ENCODE data around the gene SLC10A1. TPM values are rescaled to one million over a fixed set of nuclear protein-coding genes. Genes with fewer than 3 reads are reported as not detected.
"Not testable (repeated sequence)": the region's sequence is repeated elsewhere in the genome, so short reads cannot be mapped to it uniquely, and the experiment has no call there.

SLC10A1 gene
- total and polyA plus RNA-seq, 2 donors, result 0.05 TPM; not detected in 1

DNA sequence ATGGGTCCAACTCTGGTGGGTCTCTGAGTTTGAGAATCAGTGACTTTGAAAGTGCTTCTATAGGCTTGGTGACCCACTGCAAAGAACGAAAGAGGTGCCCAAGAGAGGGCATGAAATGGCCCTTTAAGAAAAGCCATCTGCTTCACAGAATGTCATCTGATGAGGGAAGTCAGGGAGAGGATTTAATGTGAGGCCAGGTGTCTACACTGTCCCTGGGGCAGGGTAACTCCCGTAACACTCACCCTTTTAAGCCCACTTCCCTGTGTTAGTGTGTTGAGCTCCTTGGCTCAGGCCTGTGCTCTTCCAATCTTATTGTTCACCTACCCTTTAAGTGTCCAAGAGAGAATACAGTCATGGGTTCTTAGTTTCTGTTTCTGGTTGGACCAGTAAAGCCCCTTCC, 46.5 kb downstream of the SLC10A1 start:
- no peak for DNase-seq (ENCODE audit: extremely low spot score)
- no peak overlapping the region for H3K4me3 ChIP-seq (ENCODE audit: low read depth, low read length)
- WGBS, result 91% methylated on average over 2 of the region's 2 CpGs
- H3K4me1 ChIP-seq (ENCODE audit: insufficient read depth), result no peaks in the 10 kb centered on the region
- H3K27ac ChIP-seq (ENCODE audit: low read depth), result no peak overlapping the region
- H3K36me3 ChIP-seq (ENCODE audit: insufficient read depth), result no peaks in the 10 kb centered on the region

DNA sequence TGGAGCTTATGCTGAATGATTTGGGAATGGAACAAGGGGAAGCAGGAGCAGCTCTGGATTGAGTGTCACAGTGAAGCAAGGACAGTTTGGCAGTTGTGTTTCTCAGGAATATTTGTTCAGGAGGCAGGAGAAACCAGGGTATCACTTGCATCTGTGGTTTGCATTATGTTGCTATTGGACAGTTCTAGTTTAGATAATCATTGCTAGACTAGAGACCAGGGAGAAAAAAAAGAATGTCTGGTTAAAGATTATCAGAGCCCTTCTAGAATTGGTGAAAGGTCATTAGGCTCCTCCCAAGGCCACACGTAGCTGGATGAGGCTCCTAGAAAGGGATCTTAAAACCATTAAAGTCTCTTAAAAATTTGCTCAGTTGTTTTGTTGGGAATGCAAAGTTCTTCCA, 47.1 kb downstream of the SLC10A1 start:
- Histone ChIP-seq H3K36me3 (ENCODE audit: insufficient read depth) (no peaks in the 10 kb centered on the region), H3K27ac (ENCODE audit: low read depth) (no peak overlapping the region), H3K4me1 (ENCODE audit: insufficient read depth) (no peaks in the 10 kb centered on the region), H3K4me3 (ENCODE audit: low read depth, low read length) (no peak overlapping the region)
- 57% methylated on average over 1 of the region's 1 CpG for WGBS
- DNase-seq (ENCODE audit: extremely low spot score), result no peak

- no peak overlapping the region for H3K27ac ChIP-seq (ENCODE audit: low read depth)
- DNase-seq (ENCODE audit: extremely low spot score), result no peak
- WGBS, result 93% methylated on average over 1 of the region's 1 CpG
- no peaks in the 10 kb centered on the region for H3K36me3 ChIP-seq (ENCODE audit: insufficient read depth)
- H3K4me3 ChIP-seq (ENCODE audit: low read depth, low read length), result no peak overlapping the region
- H3K4me1 ChIP-seq (ENCODE audit: insufficient read depth), result no peaks in the 10 kb centered on the region
Measured at GRCh38 chr14:69741055-69741454, 56.0 kb downstream of the SLC10A1 start.

DNA sequence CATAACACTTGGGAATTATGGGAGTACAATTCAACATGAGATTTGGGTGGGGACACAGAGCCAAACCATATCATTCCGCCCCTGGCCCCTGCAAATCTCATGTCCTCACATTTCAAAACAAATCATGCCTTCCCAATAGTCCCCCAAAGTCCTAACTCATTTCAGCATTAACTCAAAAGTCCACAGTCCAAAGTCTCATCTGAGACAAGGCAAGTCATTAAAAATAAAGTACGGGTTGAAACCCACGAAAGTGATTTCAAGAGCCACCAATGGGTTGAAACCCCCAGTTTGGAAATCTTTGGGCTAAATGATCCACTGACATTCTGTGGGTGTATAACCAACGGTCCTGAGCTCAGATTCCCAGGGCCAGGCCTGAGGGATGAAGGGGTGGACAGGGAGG, 60.6 kb downstream of the SLC10A1 start:
- not testable (repeated sequence) for H3K36me3 ChIP-seq (ENCODE audit: insufficient read depth); H3K4me3 ChIP-seq (ENCODE audit: low read depth, low read length); H3K27ac ChIP-seq (ENCODE audit: low read depth); DNase-seq (ENCODE audit: extremely low spot score); H3K4me1 ChIP-seq (ENCODE audit: insufficient read depth)
- 78% methylated on average over 4 of the region's 4 CpGs for WGBS

- not testable (repeated sequence) for H3K36me3 ChIP-seq (ENCODE audit: insufficient read depth); H3K27ac ChIP-seq (ENCODE audit: low read depth); H3K4me3 ChIP-seq (ENCODE audit: low read depth, low read length); H3K4me1 ChIP-seq (ENCODE audit: insufficient read depth); DNase-seq (ENCODE audit: extremely low spot score)
- 93% methylated on average over 8 of the region's 8 CpGs for WGBS
Measured at GRCh38 chr14:69731919-69732598, 65.0 kb downstream of the SLC10A1 start.

DNA sequence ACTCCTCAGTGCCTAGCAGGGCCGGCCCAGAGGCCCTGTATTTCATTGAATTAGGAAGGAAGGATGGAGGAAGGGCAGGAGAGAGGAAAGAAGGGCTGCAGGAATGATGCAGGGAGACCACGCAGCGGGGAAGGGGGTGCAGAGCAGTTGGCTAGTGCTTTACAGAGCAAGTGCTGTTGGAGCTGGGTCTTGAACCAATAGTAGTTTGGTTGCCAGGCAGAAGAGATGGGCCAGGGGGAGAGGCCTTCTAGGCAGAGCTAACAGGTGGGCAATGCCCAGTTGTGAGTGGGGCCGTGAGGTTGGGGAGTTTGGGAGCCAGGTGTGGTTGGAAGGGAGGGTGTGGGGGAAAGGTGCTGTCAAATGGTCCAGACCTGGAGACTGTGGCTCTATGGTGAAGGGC, 69.2 kb downstream of the SLC10A1 start:
- WGBS, result 90% methylated on average over 4 of the region's 4 CpGs
- H3K4me3 ChIP-seq (ENCODE audit: low read depth, low read length), result no peak overlapping the region
- no peaks in the 10 kb centered on the region for H3K4me1 ChIP-seq (ENCODE audit: insufficient read depth)
- DNase-seq (ENCODE audit: extremely low spot score), result no peak
- H3K36me3 ChIP-seq (ENCODE audit: insufficient read depth), result no peaks in the 10 kb centered on the region
- no peak overlapping the region for H3K27ac ChIP-seq (ENCODE audit: low read depth)

GRCh38 chr14:69726761-69727511, 70.1 kb downstream of the SLC10A1 start:
- WGBS, result 9% methylated on average over 51 of the region's 51 CpGs
- H3K4me3 ChIP-seq (ENCODE audit: low read depth, low read length), result peak overlapping the region; percentile 24

More at GRCh38 chr14:69726761-69727511, 70.1 kb downstream of the SLC10A1 start:
- no peaks in the 10 kb centered on the region for H3K36me3 ChIP-seq (ENCODE audit: insufficient read depth)
- no peak for DNase-seq (ENCODE audit: extremely low spot score)
- H3K27ac ChIP-seq (ENCODE audit: low read depth), result no peak overlapping the region
- no peaks in the 10 kb centered on the region for H3K4me1 ChIP-seq (ENCODE audit: insufficient read depth)

Small RNAs within 50 kb of the gene (small RNA-seq; reads per million reads assigned to genes)
- gene RF00614, result not detected

Other genes starting within 250 kb of the SLC10A1 start
- gene CCDC177, start 222.4 kb downstream of the SLC10A1 start, total RNA-seq, result 0.05 TPM
- gene CCDC177, start 222.4 kb downstream of the SLC10A1 start, polyA plus RNA-seq, result not detected
- 12.5 TPM for gene SUSD6, start 185.6 kb downstream of the SLC10A1 start, total RNA-seq
- 20.0 TPM for gene SUSD6, start 185.6 kb downstream of the SLC10A1 start, polyA plus RNA-seq
- 180 TPM for gene SRSF5, start 30.1 kb downstream of the SLC10A1 start, total RNA-seq
- 450 TPM for gene SRSF5, start 30.1 kb downstream of the SLC10A1 start, polyA plus RNA-seq
- 8.0 TPM for gene SMOC1, start 82.2 kb upstream of the SLC10A1 start, total RNA-seq
- gene SMOC1, start 82.2 kb upstream of the SLC10A1 start, polyA plus RNA-seq, result 1.6 TPM